ENCODE data around the gene CDK14.
"Not testable (repeated sequence)": the region's sequence is repeated elsewhere in the genome, so short reads cannot be mapped to it uniquely, and the experiment has no call there.

Gene CDK14

GRCh38 chr7:90597563-90598253, 1.6 kb downstream of the CDK14 start:
- no peak for DNase-seq

- DNase-seq, result no peak
Measured at GRCh38 chr7:90599038-90599437, 2.9 kb downstream of the CDK14 start.

GRCh38 chr7:90599892-90600555, 3.9 kb downstream of the CDK14 start:
- no peak for DNase-seq

GRCh38 chr7:90602303-90602702, 6.2 kb downstream of the CDK14 start:
- DNase-seq, result no peak

- DNase-seq, result no peak
Measured at GRCh38 chr7:90603346-90603745, 7.2 kb downstream of the CDK14 start.

- DNase-seq, result no peak
Measured at GRCh38 chr7:90604383-90604782, 8.3 kb downstream of the CDK14 start.

GRCh38 chr7:90605055-90605454, 8.9 kb downstream of the CDK14 start:
- no peak for DNase-seq

GRCh38 chr7:90607196-90607595, 11.1 kb downstream of the CDK14 start:
- no peak for DNase-seq

- no peak for DNase-seq
Measured at GRCh38 chr7:90610105-90610504, 14.0 kb downstream of the CDK14 start.

GRCh38 chr7:90611115-90611514, 15.0 kb downstream of the CDK14 start:
- DNase-seq, result no peak

- peak; percentile 40 for DNase-seq
Measured at GRCh38 chr7:90613088-90613498, 17.0 kb downstream of the CDK14 start.

- no peak for DNase-seq
Measured at GRCh38 chr7:90617442-90617841, 21.3 kb downstream of the CDK14 start.

GRCh38 chr7:90618876-90619275, 22.8 kb downstream of the CDK14 start:
- DNase-seq, result no peak

GRCh38 chr7:90621125-90621746, 25.1 kb downstream of the CDK14 start:
- DNase-seq, result no peak

- no peak for DNase-seq
Measured at GRCh38 chr7:90621747-90622140, 25.6 kb downstream of the CDK14 start.

GRCh38 chr7:90622670-90623069, 26.5 kb downstream of the CDK14 start:
- DNase-seq, result no peak

- DNase-seq, result no peak
Measured at GRCh38 chr7:90624225-90624911, 28.2 kb downstream of the CDK14 start.

- DNase-seq, result no peak
Measured at GRCh38 chr7:90625051-90625450, 28.9 kb downstream of the CDK14 start.

GRCh38 chr7:90625562-90625961, 29.4 kb downstream of the CDK14 start:
- DNase-seq, result no peak

GRCh38 chr7:90626013-90626412, 29.9 kb downstream of the CDK14 start:
- no peak for DNase-seq

GRCh38 chr7:90629297-90629918, 33.3 kb downstream of the CDK14 start:
- no peak for DNase-seq

GRCh38 chr7:90631502-90631901, 35.4 kb downstream of the CDK14 start:
- DNase-seq, result no peak

GRCh38 chr7:90639683-90640082, 43.6 kb downstream of the CDK14 start:
- DNase-seq, result not testable (repeated sequence)
